Measurements from ENCODE around the gene TNKS1BP1. TPM values are rescaled to one million over a fixed set of nuclear protein-coding genes. Genes with fewer than 3 reads are reported as not detected.
A peak's percentile ranks its signal among the peaks of the same experiment; 100 is the strongest.

TNKS1BP1 gene
- total RNA-seq, 1 experiment from 2014 or later: 198 TPM

- TF ChIP-seq CTCF (IDR thresholded peaks at IDR 0.05; ENCODE audit: unreplicated experiment): no peak
- H3K4me3 Mint-ChIP-seq (ENCODE audit: unreplicated experiment): no peak overlapping the region
- H3K36me3 Mint-ChIP-seq (ENCODE audit: insufficient read depth, unreplicated experiment): peaks cover 6% of the 10 kb centered on the region
- no peaks in the 10 kb centered on the region for H3K27me3 Mint-ChIP-seq (ENCODE audit: insufficient read depth, unreplicated experiment)
- no peaks in the 10 kb centered on the region for H3K9me3 Mint-ChIP-seq (ENCODE audit: unreplicated experiment)
- DNase-seq (ENCODE audit: unreplicated experiment): no peak
- H3K27ac Mint-ChIP-seq (ENCODE audit: low read depth, unreplicated experiment): no peak overlapping the region
- peaks cover 10% of the 10 kb centered on the region for H3K4me1 Mint-ChIP-seq (ENCODE audit: insufficient read depth, unreplicated experiment)
- intact Hi-C loops (cut with micrococcal nuclease): no loop called here
- CTCF ChIA-PET: interaction anchor here (0.6 to 15.8 kb wide), 3 partner anchors 23 to 1348 kb away, joined by 3 to 436 read pairs (median 8); no protein-coding TSS in a partner anchor
- POLR2A ChIA-PET: interaction anchor here (1.3 kb wide), 1 partner anchor 11 kb away, joined by 5 read pairs; no protein-coding TSS in a partner anchor
- no TSS peak for BruUV-seq (replicated peaks)
Observed at GRCh38 chr11:57254631-57255030, 70.1 kb downstream of the TNKS1BP1 start.

- H3K4me1 Mint-ChIP-seq (ENCODE audit: insufficient read depth, unreplicated experiment): peaks cover 10% of the 10 kb centered on the region
- no peaks in the 10 kb centered on the region for H3K36me3 Mint-ChIP-seq (ENCODE audit: insufficient read depth, unreplicated experiment)
- no peaks in the 10 kb centered on the region for H3K27me3 Mint-ChIP-seq (ENCODE audit: insufficient read depth, unreplicated experiment)
- intact Hi-C loops (cut with micrococcal nuclease): no loop called here
- no peak overlapping the region for H3K27ac Mint-ChIP-seq (ENCODE audit: low read depth, unreplicated experiment)
- ChIA-PET CTCF (interaction anchor here (0.6 to 15.8 kb wide), 15 partner anchors 8 to 628 kb away, joined by 3 to 436 read pairs (median 3); no protein-coding TSS in a partner anchor), POLR2A (interaction anchor here (0.9 to 1.3 kb wide), 2 partner anchors 22 to 26 kb away, joined by 3 to 4 read pairs; no protein-coding TSS in a partner anchor)
- DNase-seq (ENCODE audit: unreplicated experiment): peak; percentile 37
- no peak for TF ChIP-seq CTCF (IDR thresholded peaks at IDR 0.05; ENCODE audit: unreplicated experiment)
- H3K9me3 Mint-ChIP-seq (ENCODE audit: unreplicated experiment): no peaks in the 10 kb centered on the region
- H3K4me3 Mint-ChIP-seq (ENCODE audit: unreplicated experiment): no peak overlapping the region
- no TSS peak for BruUV-seq (replicated peaks)
Observed at GRCh38 chr11:57251491-57252104, 73.2 kb downstream of the TNKS1BP1 start.

- Mint-ChIP-seq H3K36me3 (ENCODE audit: insufficient read depth, unreplicated experiment) (no peaks in the 10 kb centered on the region), H3K9me3 (ENCODE audit: unreplicated experiment) (no peaks in the 10 kb centered on the region), H3K27me3 (ENCODE audit: insufficient read depth, unreplicated experiment) (no peaks in the 10 kb centered on the region), H3K27ac (ENCODE audit: low read depth, unreplicated experiment) (no peak overlapping the region), H3K4me3 (ENCODE audit: unreplicated experiment) (no peak overlapping the region), H3K4me1 (ENCODE audit: insufficient read depth, unreplicated experiment) (peaks cover 10% of the 10 kb centered on the region)
- ChIA-PET POLR2A (interaction anchor here (2.8 kb wide), 1 partner anchor 409 kb away, joined by 37 read pairs; no protein-coding TSS in a partner anchor), CTCF (interaction anchor here (0.7 to 15.8 kb wide), 21 partner anchors 8 to 625 kb away, joined by 3 to 436 read pairs (median 12); no protein-coding TSS in a partner anchor)
- no peak for TF ChIP-seq CTCF (IDR thresholded peaks at IDR 0.05; ENCODE audit: unreplicated experiment)
- no TSS peak for BruUV-seq (replicated peaks)
- intact Hi-C loops (cut with micrococcal nuclease): no loop called here
- DNase-seq (ENCODE audit: unreplicated experiment): no peak
Observed at GRCh38 chr11:57251037-57251436, 73.7 kb downstream of the TNKS1BP1 start.

Other genes with a start within 250 kb of the TNKS1BP1 start
- gene LRRC55, start 143.0 kb downstream of the TNKS1BP1 start, total RNA-seq (2022): not detected in 2 replicates
- not detected in 2 replicates for gene APLNR, start 87.7 kb downstream of the TNKS1BP1 start, total RNA-seq (2022)
- gene SSRP1, start 10.9 kb upstream of the TNKS1BP1 start, total RNA-seq (2022): 159 and 229 TPM in 2 replicates
- gene P2RX3, start 13.4 kb upstream of the TNKS1BP1 start, total RNA-seq (2022): not detected in 2 replicates
- gene PRG3, start 56.2 kb upstream of the TNKS1BP1 start, total RNA-seq (2022): not detected in 2 replicates
- 0.25 TPM in 1 of 2 replicates, not detected in the other for gene PRG2, start 65.7 kb upstream of the TNKS1BP1 start, total RNA-seq (2022)
- 96.6 and 112 TPM in 2 replicates for gene SLC43A3, start 102.2 kb upstream of the TNKS1BP1 start, total RNA-seq (2022)
- gene RTN4RL2, start 135.6 kb upstream of the TNKS1BP1 start, total RNA-seq (2022): 2.0 and 3.2 TPM in 2 replicates
- gene SLC43A1, start 190.8 kb upstream of the TNKS1BP1 start, total RNA-seq (2022): 1.7 and 3.2 TPM in 2 replicates
- gene TIMM10, start 205.8 kb upstream of the TNKS1BP1 start, total RNA-seq (2022): 52.2 and 80.3 TPM in 2 replicates
- gene SMTNL1, start 212.6 kb upstream of the TNKS1BP1 start, total RNA-seq (2022): not detected in 2 replicates
- 17.0 and 17.3 TPM in 2 replicates for gene UBE2L6, start 242.7 kb upstream of the TNKS1BP1 start, total RNA-seq (2022)

Measured in MCF 10A (cell line).